ENCODE results near the gene SMAD3. TPM values are rescaled to one million over a fixed set of nuclear protein-coding genes. Genes with fewer than 3 reads are reported as not detected.

The SMAD3 gene
- total and polyA plus RNA-seq, 10 of the 15 experiments (the other 5 are each of a cell fraction or from before 2014, with no cell fraction given) = 5.6 to 43.2 (median 16.0) TPM

DNA sequence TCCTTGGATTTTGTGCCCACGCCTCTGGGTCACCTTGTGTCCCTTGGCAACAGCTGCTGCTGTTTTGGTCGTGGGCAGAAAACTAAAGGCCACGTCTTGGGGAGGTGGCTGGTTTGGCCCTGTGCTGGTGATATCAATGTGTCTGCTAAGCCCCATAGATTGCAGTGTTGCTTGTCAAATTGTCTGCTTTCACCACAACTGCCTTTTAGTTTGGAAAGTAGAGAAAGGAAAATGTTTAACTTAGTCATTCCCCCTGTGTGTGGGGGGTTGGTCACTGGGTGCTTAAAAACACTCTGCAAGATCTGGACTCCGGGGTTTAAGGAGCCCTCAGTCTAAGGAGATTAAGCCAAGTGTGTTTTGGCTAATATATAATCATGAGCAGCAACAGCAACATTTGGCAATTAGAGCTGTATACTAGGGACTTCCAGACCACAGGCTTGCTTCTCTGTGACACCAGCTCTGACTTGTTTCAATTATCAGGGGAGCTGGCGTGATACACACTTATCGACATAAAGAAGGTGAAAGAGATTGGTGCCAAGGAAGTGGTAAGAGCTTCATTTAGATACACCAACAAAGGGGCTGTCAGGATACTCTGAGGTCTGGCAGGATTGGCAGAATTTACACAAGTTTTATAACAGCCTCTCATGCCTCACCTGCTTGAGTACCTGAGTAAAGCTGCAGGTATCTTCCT is 3.5 kb downstream of the SMAD3 start (continued):
- TF ChIP-seq, protein P1, sequence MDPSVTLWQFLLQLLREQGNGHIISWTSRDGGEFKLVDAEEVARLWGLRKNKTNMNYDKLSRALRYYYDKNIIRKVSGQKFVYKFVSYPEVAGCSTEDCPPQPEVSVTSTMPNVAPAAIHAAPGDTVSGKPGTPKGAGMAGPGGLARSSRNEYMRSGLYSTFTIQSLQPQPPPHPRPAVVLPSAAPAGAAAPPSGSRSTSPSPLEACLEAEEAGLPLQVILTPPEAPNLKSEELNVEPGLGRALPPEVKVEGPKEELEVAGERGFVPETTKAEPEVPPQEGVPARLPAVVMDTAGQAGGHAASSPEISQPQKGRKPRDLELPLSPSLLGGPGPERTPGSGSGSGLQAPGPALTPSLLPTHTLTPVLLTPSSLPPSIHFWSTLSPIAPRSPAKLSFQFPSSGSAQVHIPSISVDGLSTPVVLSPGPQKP (IDR thresholded peaks at IDR 0.05; ENCODE audit: low read depth, low read length) = no peak
- TF ChIP-seq POU2F2 (IDR thresholded peaks at IDR 0.05; ENCODE audit: borderline replicate concordance, low read depth, low read length) (no peak), EZH2 (IDR thresholded peaks at IDR 0.05; ENCODE audit: borderline replicate concordance, control insufficient read depth, low read depth, low read length) (no peak), SMC3 (IDR thresholded peaks at IDR 0.05; ENCODE audit: borderline replicate concordance, low read length) (no peak), MXI1 (IDR thresholded peaks at IDR 0.05; ENCODE audit: low read depth, low read length) (peak; percentile 20; the same call in 1 of the 2 replicates), FOS (IDR thresholded peaks at IDR 0.05; ENCODE audit: borderline replicate concordance, extremely low read depth, insufficient read length) (no peak), CHD2 (IDR thresholded peaks at IDR 0.05; ENCODE audit: borderline replicate concordance, low read depth, low read length) (no peak), MEF2B (IDR thresholded peaks at IDR 0.05; ENCODE audit: partially characterized antibody, poor library complexity, severe bottlenecking) (peak; percentile 25), ASH2L (IDR thresholded peaks at IDR 0.05; ENCODE audit: borderline replicate concordance, low read depth) (no peak), ZNF384 (IDR thresholded peaks at IDR 0.05; ENCODE audit: borderline replicate concordance, low read depth, low read length) (0 out of 2 replicates have a peak, but pooled peaks have one; percentile 8), ETV6 (conservative IDR thresholded peaks at IDR 0.05 in 1 of 2, IDR thresholded peaks at IDR 0.05 in 1 of 2; ENCODE audit: borderline replicate concordance in 1 of 2, low read depth in 1 of 2) (no peak), CBX5 (IDR thresholded peaks at IDR 0.05; ENCODE audit: low read depth) (no peak), RB1 (IDR thresholded peaks at IDR 0.05; ENCODE audit: borderline replicate concordance) (no peak), LARP7 (IDR thresholded peaks at IDR 0.05) (0 out of 2 replicates have a peak, but pooled peaks have one; percentile 16), STAT1 (conservative IDR thresholded peaks at IDR 0.05) (no peak), CREM (IDR thresholded peaks at IDR 0.05; ENCODE audit: low read depth) (no peak), GABPA (IDR thresholded peaks at IDR 0.05; ENCODE audit: low read depth) (no peak), RAD21 (IDR thresholded peaks at IDR 0.05; ENCODE audit: insufficient read depth, low read depth, low read length) (no peak), TCF7 (IDR thresholded peaks at IDR 0.05; ENCODE audit: borderline replicate concordance) (no peak), CBFB (IDR thresholded peaks at IDR 0.05; ENCODE audit: low read depth) (no peak), HDAC2 (IDR thresholded peaks at IDR 0.05) (no peak)
- TF ChIP-seq, protein P2, sequence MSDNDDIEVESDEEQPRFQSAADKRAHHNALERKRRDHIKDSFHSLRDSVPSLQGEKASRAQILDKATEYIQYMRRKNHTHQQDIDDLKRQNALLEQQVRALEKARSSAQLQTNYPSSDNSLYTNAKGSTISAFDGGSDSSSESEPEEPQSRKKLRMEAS (IDR thresholded peaks at IDR 0.05; ENCODE audit: low read depth, low read length) = no peak
- TF ChIP-seq, protein P3, sequence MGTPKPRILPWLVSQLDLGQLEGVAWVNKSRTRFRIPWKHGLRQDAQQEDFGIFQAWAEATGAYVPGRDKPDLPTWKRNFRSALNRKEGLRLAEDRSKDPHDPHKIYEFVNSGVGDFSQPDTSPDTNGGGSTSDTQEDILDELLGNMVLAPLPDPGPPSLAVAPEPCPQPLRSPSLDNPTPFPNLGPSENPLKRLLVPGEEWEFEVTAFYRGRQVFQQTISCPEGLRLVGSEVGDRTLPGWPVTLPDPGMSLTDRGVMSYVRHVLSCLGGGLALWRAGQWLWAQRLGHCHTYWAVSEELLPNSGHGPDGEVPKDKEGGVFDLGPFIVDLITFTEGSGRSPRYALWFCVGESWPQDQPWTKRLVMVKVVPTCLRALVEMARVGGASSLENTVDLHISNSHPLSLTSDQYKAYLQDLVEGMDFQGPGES (IDR thresholded peaks at IDR 0.05) = no peak
- TF ChIP-seq, protein P4, sequence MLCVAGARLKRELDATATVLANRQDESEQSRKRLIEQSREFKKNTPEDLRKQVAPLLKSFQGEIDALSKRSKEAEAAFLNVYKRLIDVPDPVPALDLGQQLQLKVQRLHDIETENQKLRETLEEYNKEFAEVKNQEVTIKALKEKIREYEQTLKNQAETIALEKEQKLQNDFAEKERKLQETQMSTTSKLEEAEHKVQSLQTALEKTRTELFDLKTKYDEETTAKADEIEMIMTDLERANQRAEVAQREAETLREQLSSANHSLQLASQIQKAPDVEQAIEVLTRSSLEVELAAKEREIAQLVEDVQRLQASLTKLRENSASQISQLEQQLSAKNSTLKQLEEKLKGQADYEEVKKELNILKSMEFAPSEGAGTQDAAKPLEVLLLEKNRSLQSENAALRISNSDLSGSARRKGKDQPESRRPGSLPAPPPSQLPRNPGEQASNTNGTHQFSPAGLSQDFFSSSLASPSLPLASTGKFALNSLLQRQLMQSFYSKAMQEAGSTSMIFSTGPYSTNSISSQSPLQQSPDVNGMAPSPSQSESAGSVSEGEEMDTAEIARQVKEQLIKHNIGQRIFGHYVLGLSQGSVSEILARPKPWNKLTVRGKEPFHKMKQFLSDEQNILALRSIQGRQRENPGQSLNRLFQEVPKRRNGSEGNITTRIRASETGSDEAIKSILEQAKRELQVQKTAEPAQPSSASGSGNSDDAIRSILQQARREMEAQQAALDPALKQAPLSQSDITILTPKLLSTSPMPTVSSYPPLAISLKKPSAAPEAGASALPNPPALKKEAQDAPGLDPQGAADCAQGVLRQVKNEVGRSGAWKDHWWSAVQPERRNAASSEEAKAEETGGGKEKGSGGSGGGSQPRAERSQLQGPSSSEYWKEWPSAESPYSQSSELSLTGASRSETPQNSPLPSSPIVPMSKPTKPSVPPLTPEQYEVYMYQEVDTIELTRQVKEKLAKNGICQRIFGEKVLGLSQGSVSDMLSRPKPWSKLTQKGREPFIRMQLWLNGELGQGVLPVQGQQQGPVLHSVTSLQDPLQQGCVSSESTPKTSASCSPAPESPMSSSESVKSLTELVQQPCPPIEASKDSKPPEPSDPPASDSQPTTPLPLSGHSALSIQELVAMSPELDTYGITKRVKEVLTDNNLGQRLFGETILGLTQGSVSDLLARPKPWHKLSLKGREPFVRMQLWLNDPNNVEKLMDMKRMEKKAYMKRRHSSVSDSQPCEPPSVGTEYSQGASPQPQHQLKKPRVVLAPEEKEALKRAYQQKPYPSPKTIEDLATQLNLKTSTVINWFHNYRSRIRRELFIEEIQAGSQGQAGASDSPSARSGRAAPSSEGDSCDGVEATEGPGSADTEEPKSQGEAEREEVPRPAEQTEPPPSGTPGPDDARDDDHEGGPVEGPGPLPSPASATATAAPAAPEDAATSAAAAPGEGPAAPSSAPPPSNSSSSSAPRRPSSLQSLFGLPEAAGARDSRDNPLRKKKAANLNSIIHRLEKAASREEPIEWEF (IDR thresholded peaks at IDR 0.05; ENCODE audit: insufficient replicate concordance, low read depth, low read length) = no peak
